ENCODE data around the gene LMO1.
A peak's percentile ranks its signal among the peaks of the same experiment; 100 is the strongest.

The LMO1 gene

DNA sequence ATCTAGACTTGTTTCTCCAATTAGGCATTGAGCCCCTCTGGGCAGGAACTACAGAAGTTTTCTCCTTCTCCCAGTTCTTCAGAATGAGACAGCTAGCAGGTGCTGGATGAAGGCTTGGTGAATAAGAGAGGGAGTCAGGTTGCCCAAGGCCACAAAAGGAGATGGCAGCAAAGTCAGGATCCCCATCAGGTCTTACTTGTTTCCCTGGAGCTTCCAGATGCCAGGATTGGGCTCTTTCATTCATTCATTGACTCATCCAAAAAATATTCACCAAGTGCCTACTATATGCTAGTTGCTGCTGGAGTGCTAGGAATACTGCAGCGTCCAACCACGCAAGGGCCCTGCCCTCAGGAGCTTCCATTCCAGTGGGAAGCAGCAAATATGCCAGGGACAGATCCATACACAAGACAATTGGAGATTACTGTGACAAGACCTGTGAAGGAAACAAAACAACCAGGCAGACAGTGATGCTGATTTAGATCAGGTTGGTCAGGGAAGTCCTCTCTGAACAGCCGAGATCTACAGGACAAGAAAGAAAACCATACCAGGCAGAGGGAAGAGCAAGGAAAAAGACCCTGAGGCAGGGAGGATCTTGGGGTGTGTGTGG, 24.6 kb upstream of the LMO1 start:
- DNase-seq = no peak

DNA sequence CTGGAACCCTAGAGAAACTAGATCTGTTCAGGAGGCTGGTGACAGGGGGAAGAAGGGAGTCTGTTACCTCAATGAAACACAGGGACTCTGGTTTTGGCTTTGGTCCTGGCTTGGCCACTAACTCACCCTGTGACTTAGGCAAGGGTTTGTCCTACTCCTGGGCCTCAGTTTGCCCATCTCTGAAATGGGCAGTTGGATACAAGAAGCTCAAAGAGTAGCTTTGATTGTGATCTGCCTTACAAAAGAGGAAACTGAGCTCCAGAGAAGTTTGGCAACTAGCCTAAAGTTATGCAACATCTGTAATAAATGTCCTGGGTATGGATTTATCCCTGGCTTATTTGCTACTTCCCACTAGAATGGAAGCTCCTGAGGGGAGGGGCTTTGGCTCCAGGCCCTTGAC, 24.0 kb upstream of the LMO1 start:
- no peak for DNase-seq

DNA sequence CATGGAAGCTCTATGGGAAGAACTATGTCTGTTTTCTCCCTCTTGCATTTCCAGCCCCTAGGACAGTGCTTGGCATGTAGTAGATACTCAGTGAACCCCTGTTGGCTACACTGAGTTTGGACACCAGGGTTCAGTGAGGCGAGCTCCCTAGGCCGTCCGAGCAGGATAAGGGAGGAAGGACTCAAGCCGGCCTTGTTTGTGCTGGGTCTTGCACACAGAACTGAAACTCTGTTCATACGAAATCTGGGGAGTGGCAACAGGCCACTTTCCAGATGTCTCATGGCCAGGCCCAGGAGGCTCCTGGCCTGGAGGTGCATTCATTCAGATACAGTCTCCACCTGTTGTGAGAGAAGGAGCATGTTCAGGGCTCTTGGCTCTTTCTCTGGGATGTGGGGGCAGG, 23.6 kb upstream of the LMO1 start:
- DNase-seq = no peak

DNA sequence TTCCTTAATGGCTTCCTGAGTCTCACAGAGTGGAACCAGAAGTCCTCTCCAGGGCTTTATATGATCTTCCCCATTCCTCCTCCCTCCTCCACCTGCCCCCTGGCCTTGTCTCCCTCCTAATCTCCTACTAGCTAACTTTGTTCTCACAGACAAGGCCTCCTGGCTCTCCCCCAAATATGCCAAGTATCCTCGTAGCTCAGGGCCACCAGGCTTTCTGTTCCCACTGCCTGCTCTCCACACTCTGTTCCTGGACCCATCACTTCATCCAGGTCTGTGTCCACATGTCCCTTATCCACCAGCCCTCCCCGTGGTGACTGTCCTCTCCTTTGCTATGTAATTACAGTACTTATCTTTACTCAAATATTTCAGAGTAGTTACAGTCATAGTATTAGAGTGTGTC, 23.2 kb upstream of the LMO1 start:
- peak; percentile 60 for DNase-seq

DNA sequence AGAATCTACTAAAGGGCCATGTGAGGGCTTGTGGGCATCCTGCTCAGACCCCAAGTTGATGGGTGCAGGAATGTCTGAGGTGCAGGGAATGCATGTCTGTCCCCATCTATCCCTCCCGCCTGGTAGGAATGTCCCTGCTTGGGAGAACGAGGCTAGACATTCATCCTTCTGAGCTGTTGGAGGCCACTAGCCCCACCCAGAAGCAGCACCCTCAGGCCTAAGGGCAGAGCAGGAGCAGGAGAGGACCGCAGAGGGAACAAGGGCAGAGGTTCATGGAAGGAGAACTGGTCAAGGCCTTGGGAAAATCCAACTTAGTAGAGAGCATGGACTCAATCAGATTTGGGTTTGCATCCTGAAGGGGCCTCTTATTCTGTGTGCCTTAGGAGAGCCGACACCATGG, 22.1 kb upstream of the LMO1 start:
- DNase-seq = no peak

DNA sequence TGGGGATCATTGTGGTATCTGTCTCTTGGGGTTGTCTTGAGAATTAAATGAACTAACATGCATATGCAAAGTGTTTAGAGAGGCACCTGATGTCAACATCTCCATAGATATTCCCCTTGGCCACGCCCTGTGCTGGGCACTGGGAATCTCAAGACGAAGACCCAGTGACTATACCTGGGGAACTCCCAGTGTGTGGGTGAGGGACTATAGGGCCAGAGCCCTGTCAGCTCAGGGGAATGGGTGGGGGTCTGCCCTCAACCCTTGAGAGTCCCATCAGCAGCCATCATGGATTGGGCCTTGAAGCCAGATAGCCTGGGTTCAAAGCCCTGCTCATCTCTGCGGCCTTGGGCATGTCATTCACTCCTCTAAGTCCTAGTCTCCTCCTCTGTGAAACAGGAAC, 21.6 kb upstream of the LMO1 start:
- DNase-seq = no peak

DNA sequence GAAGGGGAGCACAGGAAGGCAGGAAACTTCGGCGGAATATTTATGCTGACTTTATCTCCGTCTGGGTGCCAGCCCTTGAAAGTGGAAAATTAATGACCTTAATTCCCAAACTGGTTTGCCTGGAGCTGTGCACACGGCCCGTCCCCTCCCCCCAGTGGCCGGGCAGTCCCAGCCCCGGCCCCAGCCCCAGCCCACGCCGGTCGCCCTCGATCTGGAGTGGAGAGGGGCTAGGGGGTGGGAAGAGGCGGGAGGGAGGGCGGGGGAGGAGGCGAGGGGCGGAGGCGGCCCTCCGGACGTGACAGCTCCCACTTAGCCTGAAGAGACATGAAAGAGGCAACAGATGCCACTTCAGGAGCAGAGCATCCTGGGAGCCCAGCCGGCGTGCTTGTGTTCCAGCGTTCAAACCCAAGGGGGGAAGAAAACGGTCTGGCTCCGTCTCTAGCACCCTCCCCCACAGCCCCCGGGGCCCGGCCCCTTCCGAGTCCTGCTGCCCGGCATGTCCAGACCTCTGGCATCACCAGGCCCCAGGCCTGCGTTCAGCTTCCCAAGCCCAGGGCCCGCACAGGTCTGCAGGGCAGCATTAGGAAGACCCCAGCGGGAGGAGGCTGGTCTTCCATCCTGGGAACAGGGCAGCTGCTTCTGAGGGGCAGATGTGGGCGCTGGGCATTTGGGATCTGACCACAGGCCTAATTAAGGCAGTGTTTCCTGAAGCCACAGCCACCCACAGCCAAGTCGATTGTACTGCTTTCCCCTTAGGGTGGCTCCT, 20.0 kb upstream of the LMO1 start:
- DNase-seq = peak; percentile 96

DNA sequence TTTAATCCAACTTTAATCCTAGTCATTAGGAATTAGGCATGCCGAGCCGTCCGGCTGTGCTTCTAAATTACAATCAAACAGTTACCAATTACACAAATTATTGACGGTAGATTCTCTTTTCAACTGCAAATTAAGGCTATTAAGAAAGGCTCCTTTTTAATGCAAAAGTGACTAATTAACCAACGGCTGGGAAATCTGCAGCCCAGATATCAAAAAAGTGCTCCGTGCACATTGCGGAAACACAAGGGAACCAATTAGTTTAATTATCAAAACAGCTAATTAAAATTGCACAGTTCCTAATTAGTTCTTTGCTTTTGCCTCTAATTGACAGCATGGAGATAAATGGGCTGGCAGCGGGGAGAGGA, 19.4 kb upstream of the LMO1 start:
- DNase-seq = no peak

- peak; percentile 87 for DNase-seq
Measured at GRCh38 chr11:8282631-8283030, 19.0 kb upstream of the LMO1 start.

- DNase-seq = no peak
Measured at GRCh38 chr11:8281266-8281665, 17.6 kb upstream of the LMO1 start.

- no peak for DNase-seq
Measured at GRCh38 chr11:8277691-8278090, 14.0 kb upstream of the LMO1 start.

DNA sequence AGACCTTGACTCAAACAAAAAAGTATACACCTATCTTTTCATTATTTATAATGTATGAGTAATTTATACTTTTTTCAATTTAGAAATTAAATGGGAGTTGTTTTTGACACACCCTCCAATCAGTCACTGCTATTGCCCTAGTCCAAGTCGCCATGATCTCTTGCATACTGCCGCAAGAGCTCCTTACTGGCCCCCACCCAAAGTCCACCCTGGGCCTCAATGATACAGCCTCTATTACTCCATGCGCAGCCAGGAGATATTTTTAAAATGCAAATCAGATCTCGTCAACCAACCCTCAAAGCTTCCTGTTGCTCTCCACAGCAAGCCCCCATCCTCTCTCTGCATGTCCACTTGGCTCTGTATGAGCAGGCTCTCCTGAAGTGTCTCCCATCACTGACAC, 12.8 kb upstream of the LMO1 start:
- DNase-seq = no peak

DNA sequence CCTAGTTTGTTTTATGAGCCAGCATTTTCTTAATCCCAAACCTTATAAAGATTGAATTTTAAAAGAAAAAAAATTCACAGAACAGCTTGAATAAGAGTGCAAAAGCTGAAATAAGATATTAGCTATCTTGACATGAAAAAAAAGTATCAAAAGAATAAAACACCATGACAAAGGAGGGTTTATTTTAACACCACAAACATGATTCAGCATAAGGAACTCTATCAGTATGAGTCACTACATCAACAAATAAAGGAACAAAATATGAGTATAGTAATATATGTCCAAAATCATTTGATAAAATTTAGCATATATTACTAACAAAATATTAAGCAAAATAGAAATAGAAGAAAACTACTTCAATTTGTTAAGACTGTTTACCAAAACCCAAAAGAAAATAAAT, 9.6 kb upstream of the LMO1 start:
- DNase-seq = no peak

- DNase-seq = peak; percentile 86
Measured at GRCh38 chr11:8271106-8271886, 7.6 kb upstream of the LMO1 start.

DNA sequence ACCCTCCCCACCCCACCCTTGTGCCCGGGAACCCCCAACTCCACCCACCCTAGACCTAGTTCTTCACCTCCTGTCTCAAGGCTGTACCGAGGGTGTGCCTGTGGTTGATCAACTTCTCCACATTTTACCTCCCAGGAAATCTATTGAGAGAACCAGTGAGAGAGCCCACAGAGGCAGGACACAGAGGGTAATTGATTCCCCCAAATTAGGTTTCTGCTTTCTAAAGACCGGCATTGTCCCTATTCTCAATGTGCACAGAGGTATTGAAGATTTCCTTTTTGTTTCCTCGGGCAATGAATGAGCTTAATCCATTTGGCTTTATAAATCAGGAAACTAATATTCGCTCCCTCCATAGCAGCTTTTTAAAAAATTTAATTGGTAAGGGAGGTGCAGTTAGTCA, 6.0 kb upstream of the LMO1 start:
- DNase-seq = no peak

DNA sequence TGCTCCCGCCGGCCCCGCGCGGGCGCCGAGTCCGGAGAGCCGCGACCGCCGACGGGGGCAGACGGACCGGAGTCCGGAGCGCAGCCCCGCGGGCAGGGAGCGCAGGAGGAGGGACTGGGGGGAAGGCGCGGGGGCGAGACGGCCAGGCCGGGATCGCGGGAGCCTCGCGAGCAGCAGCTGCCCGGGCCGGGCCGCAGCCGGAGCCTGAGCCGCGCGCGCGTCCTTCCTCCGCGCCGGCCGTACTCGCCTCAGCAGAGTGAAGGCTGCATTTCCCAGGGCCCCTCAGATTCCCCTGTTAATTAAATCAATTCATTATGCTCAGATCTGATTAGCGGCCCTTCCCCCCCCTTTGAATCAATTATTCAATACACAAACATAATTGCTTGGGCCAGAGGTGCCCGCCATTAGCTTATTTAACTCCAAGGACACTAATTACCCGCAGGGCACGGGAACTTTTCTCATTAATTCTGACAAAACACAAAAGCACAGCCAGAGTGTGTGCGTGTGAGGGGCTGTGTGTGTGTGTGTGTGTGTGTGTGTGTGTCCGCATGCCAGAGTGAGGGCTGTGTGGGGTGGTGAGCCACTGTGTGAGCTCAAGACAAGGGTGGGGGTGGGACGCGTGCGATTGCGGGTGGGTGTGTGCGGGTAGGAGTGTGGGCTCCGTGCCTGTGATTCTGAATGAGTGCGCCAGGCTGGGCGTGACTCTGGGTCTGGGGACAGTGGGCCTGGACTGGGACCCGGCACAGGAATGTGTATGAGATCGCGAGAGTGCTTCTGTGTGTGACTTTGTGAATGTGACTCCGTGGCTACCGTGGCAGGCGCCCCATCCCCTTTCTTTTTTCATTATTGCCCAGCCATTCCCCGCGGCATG, 5.1 kb upstream of the LMO1 start:
- peak; percentile 55 for DNase-seq

GRCh38 chr11:8267831-8268529, 4.3 kb upstream of the LMO1 start:
- DNase-seq = peak; percentile 41

DNA sequence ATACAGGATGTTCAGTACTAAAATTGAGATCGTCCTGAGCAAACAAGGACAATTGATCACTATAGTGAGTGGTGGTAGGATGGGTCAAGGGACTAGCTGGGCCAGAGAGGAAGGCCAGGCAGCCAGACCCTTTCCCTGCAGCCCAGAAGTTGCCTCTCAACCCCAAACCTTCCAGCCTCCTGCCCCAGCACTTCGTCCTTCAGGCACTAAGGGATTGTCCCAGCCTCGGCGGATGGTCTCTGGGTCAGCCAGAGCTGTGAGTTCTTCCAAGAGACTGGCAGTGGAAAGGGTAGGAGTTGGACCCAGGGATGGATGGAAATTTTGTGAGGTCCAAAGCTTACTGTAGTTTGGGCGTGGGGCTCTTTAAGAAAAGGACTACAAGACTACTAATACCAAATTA, 3.6 kb upstream of the LMO1 start:
- no peak for DNase-seq

- peak; percentile 18 for DNase-seq
Measured at GRCh38 chr11:8266246-8267241, 2.9 kb upstream of the LMO1 start.

- DNase-seq = peak; percentile 59
Measured at GRCh38 chr11:8265681-8266241, 2.1 kb upstream of the LMO1 start.
